ENCODE results near the gene ACTBL2. TPM values are rescaled to one million over a fixed set of nuclear protein-coding genes. Genes with fewer than 3 reads are reported as not detected.
"Not testable (repeated sequence)": the region's sequence is repeated elsewhere in the genome, so short reads cannot be mapped to it uniquely, and the experiment has no call there.

ACTBL2 gene
- total RNA-seq, 1 donor from 2014 or later, result not detected

GRCh38 chr5:57494104-57495098 lies 11.8 kb upstream of the ACTBL2 start:
- DNase-seq (ENCODE audit: low spot score), result no peak

GRCh38 chr5:57493034-57493433 lies 10.4 kb upstream of the ACTBL2 start:
- no peak for DNase-seq (ENCODE audit: low spot score)

- no peak for DNase-seq (ENCODE audit: low spot score)
These were observed 10.0 kb upstream of the ACTBL2 start for GRCh38 chr5:57492632-57493031.

GRCh38 chr5:57491369-57491965 lies 8.9 kb upstream of the ACTBL2 start:
- no peak for DNase-seq (ENCODE audit: low spot score)

- DNase-seq (ENCODE audit: low spot score), result no peak
These were observed 5.8 kb upstream of the ACTBL2 start for GRCh38 chr5:57488215-57488955.

GRCh38 chr5:57486027-57486602 lies 3.5 kb upstream of the ACTBL2 start:
- no peak for DNase-seq (ENCODE audit: low spot score)

GRCh38 chr5:57478826-57479225 lies 3.8 kb downstream of the ACTBL2 start:
- no peak for DNase-seq (ENCODE audit: low spot score)

GRCh38 chr5:57476601-57477056 lies 6.0 kb downstream of the ACTBL2 start:
- DNase-seq (ENCODE audit: low spot score), result no peak

GRCh38 chr5:57470339-57470738 lies 12.3 kb downstream of the ACTBL2 start:
- no peak for DNase-seq (ENCODE audit: low spot score)

GRCh38 chr5:57468481-57469163 lies 14.0 kb downstream of the ACTBL2 start:
- no peak for DNase-seq (ENCODE audit: low spot score)

GRCh38 chr5:57466544-57466943 lies 16.1 kb downstream of the ACTBL2 start:
- DNase-seq (ENCODE audit: low spot score), result no peak

GRCh38 chr5:57460056-57460455 lies 22.6 kb downstream of the ACTBL2 start:
- not testable (repeated sequence) for DNase-seq (ENCODE audit: low spot score)

- no peak for DNase-seq (ENCODE audit: low spot score)
These were observed 24.2 kb downstream of the ACTBL2 start for GRCh38 chr5:57458443-57458842.

- DNase-seq (ENCODE audit: low spot score), result no peak
These were observed 26.0 kb downstream of the ACTBL2 start for GRCh38 chr5:57456531-57457135.

GRCh38 chr5:57455511-57456455 lies 26.8 kb downstream of the ACTBL2 start:
- DNase-seq (ENCODE audit: low spot score), result no peak

- no peak for DNase-seq (ENCODE audit: low spot score)
These were observed 27.7 kb downstream of the ACTBL2 start for GRCh38 chr5:57454896-57455295.

- no peak for DNase-seq (ENCODE audit: low spot score)
These were observed 28.9 kb downstream of the ACTBL2 start for GRCh38 chr5:57453728-57454127.

GRCh38 chr5:57452885-57453284 lies 29.7 kb downstream of the ACTBL2 start:
- DNase-seq (ENCODE audit: low spot score), result no peak

All from mesenteric fat pad (tissue), 1 donor.